GM21528 (cell line): Measurements from ENCODE around the gene ABTB1.

Experiments used
- ATAC-seq: cut with Tn5 transposase; IDR thresholded peaks from one replicate; pipeline ENCODE4 v1.9.1; 2021; ENCODE audit warnings: mild to moderate bottlenecking, moderate library complexity; ENCODE audit not compliant: unreplicated experiment, low FRiP score

Gene ABTB1

GRCh38 chr3:127716384-127716783, 43.6 kb downstream of the ABTB1 start:
- no peak for ATAC-seq

- ATAC-seq: no peak
Measured at GRCh38 chr3:127717357-127718244, 44.8 kb downstream of the ABTB1 start.

GRCh38 chr3:127718245-127718915, 45.6 kb downstream of the ABTB1 start:
- no peak for ATAC-seq

- ATAC-seq: no peak
Measured at GRCh38 chr3:127718916-127719290, 46.2 kb downstream of the ABTB1 start.

GRCh38 chr3:127719369-127719768, 46.6 kb downstream of the ABTB1 start:
- ATAC-seq: no peak

GRCh38 chr3:127720161-127720823, 47.5 kb downstream of the ABTB1 start:
- no peak for ATAC-seq

GRCh38 chr3:127720985-127721935, 48.5 kb downstream of the ABTB1 start:
- ATAC-seq: no peak

GRCh38 chr3:127722091-127722784, 49.5 kb downstream of the ABTB1 start:
- ATAC-seq: no peak

- ATAC-seq: no peak
Measured at GRCh38 chr3:127723011-127723567, 50.3 kb downstream of the ABTB1 start.

GRCh38 chr3:127726894-127727293, 54.1 kb downstream of the ABTB1 start:
- ATAC-seq: no peak

- no peak for ATAC-seq
Measured at GRCh38 chr3:127728417-127729015, 55.8 kb downstream of the ABTB1 start.

GRCh38 chr3:127729556-127730056, 56.9 kb downstream of the ABTB1 start:
- ATAC-seq: no peak

GRCh38 chr3:127730171-127730570, 57.4 kb downstream of the ABTB1 start:
- no peak for ATAC-seq
